Stimulated activated CD8-positive, alpha-beta memory T cell treated with anti-CD3 and anti-CD28 coated beads, Interleukin-2, amount 100 ng/mL, for 1 hour (primary cell): Measurements from ENCODE around the gene ZFAND2A.
"Not testable (repeated sequence)": the region's sequence is repeated elsewhere in the genome, so short reads cannot be mapped to it uniquely, and the experiment has no call there.

Experiments
- DNase-seq, 2 donors: peaks; one replicate each; pipeline ENCODE4 v3.0.0-alpha.2; 2020; ENCODE audit warnings: low read depth in 2 of 2

ZFAND2A gene, protein sequence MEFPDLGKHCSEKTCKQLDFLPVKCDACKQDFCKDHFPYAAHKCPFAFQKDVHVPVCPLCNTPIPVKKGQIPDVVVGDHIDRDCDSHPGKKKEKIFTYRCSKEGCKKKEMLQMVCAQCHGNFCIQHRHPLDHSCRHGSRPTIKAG

DNA sequence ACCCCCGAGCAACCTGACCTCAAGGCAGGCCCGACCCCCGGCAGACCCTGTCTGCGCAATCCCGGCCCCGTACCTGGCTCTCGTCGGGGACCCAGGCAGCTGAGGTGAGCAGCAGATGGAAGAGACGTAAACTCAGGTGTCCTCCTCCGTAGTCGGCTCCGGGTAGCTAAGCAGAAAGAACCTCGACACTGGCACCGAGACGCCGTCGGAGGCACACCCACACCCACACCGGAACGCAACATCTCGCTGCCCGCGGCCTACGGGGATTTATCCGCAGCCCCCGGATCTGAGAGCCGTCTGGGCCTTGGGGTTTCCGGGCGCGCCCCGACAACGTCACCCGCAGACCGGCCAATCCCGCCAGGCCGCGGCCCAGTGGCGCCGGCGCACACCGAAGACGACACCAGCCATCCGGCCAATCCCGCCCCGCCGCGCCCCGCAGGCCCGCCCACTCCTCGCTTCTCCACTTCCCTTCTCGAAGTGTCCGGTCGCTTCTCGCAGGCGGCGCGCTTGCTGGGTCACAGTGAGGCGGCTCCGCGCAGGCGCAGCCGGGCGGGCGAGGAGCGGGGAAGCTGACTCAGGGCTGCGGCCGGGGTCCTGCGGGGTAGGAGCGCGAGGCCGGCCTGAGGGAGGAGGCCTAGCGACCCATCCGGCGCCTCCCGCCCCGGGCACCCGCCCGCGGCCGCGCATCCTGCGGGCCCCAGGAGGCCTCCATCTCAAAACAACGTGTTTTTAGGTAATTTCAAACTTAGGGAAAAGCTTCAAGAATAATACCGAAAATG, at the start of gene ZFAND2A:
ZFAND2A (minus strand) TSS at position 306 of the 779 bp plus-strand sequence. CDS start 1,984 bp downstream, outside the sequence.
- DNase-seq, result peak; percentile 98 to 99

DNA sequence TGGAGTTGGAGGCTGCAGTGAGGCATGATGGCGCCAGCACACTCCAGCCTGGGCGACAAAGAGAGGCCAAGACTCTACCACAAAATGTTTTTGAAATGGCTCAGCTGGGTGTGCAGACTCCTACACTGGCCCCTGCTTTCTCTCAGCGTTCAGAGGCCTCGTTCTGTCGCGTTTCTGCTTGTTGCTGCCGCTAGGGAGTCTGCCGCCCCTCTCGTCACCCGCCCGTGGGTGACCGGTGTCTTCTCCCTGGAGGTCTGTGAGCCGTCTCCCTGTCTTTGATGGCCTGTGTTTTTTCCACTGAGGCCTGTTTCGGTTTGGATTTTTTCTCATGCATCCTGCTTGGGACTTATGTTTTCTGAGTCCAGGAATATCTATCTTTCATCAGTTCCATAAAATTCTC, 49.1 kb upstream of the ZFAND2A start:
- DNase-seq, result no peak

DNA sequence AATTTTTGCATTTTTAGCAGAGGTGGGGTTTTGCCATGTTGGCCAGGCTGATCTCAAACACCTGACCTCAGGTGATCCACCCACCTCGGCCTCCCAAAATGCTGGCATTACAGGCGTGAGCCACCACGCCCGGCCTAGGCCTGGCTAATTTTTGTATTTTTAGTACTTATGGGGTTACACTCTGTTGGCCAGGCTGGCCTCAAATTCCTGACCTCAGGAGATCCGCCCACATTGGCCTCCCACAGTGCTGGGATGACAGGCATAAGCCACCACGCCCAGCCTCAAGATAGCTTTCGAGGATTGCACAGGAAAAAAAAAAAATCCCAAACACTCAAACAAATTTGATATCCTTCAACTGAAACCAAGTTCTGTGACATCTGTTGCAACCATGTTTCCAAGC, 45.7 kb upstream of the ZFAND2A start:
- not testable (repeated sequence) for DNase-seq

DNA sequence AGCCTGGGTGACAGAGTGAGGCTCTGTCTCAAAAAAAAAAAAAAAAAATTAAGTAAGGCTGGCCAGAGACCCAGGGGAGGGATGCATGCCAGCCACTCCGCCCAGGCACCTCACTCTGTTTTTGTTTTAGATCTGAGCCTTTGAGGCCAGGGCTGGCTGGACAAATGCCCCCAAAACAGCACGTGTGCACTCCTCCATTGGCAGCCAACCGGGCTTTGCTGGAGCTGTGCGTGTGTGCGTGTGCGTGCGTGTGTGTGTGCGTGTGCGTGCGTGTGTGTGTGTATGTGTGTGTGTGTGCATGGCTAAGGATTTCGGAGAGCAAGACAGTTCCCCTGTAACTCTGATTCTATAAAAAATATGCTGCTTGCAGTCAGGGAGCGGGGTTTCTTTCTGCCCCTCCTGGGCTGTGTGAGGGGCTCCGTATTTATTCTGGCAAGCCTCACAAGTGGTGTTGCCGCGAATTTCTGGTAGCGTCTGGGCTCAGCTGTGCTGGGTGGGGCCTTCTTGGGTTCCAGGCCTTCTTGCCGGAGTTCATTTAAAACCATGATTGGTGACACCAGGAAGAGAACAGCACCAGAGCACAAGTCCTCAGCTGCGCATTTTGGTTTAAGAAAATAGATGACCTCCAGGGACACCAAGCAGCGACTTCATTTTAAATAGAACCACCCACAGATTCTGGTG, 44.6 kb upstream of the ZFAND2A start:
- DNase-seq, result no peak

DNA sequence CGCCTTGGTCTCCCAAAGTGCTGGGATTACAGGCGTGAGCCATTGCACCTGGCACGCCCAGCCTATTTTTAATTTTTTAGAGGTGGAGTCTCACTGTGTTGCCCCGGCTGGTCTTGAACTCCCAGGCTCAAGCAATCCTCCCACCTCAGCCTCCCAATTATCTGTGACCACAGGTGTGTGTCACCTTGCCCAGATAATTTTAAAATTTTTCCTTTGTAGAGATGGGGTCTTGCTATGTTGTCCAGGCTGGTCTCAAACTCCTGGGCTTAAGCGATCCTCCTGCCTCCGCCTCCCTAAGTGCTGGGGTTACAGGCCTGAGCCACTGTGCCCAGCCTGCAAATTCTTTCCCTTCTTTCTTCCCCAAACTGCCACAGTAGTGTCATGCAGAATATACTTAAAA, 42.9 kb upstream of the ZFAND2A start:
- DNase-seq, result not testable (repeated sequence)

DNA sequence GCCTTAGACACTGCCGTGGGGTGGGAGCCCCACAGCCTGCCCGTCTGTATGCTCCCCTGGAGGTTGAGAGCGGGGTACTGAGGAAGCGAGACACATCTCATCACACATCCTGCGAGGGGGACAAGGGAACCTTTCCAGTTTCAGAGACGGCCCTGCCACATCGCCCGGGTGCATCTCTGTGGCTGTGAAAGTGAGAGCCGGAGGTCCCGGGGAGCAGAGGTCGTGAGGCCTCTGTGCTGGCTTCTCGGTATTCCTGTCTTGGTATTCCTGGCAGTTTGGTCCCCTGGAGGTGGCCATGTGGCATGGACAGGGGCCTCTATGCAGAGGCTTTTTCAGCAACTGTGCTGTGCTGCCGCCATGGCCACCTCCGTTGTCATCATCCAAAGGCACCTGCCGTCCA, 41.9 kb upstream of the ZFAND2A start:
- no peak for DNase-seq

DNA sequence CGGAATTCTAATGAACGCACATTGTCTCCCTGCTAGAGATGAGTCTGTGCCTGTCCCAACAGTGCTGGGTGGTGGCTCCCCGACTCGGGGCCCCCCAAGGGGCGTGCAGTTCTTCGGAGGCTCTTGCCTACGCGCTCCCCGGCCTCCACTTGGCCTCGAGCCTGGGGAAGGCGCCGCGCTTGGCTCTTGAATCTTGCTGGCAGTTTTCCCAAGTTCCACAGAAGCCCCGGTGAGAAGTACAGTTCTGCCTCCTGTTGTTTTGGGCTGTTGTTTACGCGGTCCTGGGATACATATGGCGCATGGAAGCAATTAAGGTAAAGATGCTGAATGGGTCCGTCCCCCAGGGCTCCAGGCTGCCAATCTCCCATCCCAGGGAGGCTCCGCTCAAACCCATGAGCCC, 40.0 kb upstream of the ZFAND2A start:
- DNase-seq, result no peak

DNA sequence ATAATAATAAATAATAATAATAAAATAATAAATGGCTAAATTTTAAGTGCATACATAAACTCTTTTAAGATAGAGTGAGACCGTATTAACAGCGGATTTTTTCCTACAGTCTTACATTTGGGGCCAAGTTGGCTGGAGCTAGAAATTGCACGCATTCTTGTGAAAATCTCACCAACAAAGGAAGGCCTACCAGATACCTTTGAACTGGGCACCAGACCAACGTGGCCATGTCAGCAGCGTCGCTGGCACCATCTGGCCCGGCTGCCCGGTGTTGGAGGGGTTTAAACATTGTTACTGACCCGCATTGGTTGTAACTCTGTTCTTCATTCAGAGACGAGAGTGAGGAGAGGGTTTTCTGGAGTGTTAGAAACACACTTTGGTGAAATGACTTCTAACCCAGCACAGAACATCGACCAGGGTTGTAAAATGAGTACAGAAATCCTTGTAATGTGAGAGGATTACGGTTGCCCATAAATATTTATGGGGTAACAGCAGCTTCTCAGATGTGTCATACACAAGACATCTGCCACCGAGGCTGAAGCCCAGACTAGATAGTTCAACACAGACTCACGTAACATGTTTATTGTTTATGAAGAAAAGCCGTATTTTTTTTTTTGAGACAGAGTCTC, 38.1 kb upstream of the ZFAND2A start:
- DNase-seq, result no peak

DNA sequence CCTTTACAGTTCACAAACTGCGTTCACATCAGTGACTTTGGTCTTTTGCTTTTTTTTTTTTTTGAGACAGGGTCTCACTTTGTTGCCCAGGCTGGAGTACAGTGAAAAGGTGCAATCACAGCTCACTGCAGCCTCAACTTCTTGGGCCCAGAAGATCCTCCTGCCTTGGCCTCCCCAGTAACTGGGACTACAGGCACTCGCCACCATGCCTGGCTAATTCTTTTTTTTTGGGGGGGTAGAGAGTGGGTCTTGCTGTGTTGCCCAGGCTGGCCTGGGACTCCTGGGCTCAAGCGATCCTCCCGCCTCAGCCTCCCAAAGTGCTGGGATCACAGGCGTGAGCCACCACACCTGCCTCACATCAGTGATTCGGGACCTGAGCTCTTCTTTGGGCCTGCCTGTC, 37.0 kb upstream of the ZFAND2A start:
- no peak for DNase-seq

DNA sequence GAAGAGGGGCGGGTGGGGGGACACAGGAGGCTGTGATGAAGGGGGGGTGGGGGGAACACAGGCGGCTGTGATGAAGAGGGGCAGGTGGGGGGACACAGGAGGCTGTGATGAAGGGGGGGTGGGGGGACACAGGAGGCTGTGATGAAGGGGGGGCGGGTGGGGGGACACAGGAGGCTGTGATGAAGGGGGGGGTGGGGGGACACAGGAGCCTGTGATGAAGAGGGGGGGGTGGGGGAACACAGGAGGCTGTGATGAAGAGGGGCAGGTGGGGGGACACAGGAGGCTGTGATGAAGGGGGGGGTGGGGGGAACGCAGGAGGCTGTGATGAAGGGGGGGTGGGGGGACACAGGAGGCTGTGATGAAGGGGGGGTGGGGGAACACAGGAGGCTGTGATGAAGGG, 36.4 kb upstream of the ZFAND2A start:
- DNase-seq, result not testable (repeated sequence)

DNA sequence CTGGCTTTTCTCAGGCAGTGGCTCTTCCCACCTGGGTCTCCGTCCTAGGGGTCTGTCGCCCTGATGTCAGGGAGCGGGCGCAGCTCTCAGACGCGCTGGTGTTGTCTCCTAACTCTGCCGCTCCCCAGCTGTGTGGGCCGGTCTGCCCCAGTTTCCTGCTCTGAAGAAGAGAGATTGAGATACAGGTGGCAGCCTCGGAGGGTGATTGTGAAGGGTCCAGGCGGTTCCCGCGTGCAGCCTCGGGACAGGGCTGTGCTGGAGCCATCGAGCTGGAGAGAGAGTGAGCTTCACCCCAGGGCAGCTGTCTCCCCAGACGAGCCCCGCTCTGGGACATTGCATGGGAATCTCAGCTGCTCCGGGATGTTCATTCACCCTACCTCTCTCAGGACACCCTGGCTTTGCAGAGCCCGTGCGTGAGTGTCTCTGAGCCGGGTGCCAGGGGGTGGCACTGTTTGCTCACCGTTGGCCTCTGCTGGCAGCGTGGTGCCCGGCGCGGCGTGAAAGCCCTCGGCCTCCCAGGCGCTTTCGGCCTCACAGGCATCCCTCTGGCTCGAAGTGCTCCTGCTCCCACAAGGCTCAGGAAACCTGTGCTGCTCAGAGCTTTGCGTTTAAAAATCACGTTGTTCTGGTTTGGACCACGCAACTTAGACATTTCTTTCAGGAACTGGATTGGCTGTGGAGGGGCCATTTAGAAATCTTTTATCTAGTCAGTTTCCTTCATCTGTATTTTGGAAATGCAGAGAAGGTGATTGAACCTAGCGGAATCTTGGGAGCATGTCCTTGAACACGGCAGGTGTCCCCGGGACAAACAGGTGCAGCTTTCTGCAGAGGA, 33.8 kb upstream of the ZFAND2A start:
- DNase-seq, result no peak

DNA sequence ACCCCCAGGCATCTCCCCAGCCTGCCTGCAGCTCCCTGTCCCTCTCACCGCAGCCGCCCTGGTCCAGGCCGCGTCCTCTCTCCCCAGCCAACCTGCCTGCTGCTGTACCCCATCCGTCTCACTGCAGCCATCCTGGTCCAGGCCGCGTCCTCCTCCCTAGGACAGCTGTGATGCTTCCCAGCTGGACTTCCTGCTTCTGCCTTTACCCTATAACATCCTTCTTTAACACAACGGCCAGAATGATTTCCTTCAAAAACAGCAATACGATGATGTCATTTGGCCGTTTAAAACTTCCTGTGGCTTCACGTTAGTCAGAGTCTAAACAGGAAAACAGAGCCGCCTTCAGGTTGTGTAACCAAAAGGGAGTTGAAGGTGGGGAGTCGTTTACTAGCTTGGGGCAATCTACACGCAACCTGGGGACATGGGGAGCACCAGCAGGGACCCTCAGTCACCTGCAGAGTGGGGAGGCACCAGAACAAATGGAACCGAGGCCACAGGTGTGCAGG, 32.2 kb upstream of the ZFAND2A start:
- DNase-seq, result no peak

DNA sequence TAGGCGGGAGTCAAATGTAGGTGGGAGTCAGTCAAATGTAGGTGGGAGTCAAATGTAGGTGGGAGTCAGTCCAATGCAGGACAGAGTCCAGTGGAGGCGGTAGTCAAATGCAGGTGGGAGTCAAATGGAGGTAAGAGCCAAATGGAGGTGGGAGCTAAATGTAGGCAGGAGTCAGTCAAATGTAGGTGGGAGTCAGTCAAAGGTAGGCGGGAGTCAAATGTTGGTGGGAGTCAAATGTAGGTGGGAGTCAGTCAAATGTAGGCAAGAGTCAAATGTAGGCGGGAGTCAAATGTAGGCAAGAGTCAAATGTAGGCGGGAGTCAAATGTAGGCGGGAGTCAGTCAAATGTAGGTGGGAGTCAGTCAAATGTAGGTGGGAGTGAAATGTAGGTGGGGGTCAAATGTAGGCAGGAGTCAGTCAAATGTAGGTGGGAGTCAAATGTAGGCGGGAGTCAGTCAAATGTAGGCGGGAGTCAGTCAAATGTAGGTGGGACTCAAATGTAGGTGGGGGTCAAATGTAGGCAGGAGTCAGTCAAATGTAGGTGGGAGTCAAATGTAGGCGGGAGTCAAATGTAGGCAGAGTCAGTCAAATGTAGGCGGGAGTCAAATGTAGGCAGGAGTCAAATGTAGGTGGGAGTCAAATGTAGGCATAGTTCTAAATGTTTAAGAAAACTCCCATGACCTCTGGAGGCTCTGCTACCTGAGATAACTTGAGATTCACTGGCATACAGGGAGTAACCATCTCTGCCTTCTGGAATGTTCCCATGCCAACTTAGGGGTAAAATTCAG, 30.2 kb upstream of the ZFAND2A start:
- DNase-seq, result no peak

DNA sequence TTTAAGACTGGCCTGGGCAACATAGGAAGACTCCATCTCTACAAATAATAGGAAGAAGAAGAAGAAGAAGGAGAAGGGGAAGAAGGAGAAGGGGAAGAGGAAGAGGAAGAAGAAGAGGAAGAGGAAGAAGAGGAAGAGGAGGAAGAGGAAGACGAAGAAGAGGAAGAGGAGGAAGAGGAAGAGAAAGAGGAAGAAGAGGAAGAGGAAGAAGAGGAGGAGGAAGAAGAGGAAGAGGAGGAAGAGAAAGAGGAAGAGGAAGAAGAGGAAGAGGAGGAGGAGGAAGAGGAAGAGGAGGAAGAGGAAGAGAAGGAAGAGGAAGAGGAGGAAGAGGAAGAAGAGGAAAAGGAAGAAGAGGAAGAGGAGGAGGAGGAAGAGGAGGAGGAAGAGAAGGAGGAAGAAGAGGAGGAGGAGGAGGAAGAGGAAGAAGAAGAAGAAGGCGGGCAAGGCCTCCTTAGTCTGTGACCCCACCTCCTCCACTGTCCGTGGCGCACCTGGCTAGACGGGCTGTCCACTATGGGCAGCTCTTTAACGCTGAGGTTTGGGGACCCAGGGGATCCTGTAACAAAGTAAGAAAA, 28.8 kb upstream of the ZFAND2A start:
- DNase-seq, result no peak

DNA sequence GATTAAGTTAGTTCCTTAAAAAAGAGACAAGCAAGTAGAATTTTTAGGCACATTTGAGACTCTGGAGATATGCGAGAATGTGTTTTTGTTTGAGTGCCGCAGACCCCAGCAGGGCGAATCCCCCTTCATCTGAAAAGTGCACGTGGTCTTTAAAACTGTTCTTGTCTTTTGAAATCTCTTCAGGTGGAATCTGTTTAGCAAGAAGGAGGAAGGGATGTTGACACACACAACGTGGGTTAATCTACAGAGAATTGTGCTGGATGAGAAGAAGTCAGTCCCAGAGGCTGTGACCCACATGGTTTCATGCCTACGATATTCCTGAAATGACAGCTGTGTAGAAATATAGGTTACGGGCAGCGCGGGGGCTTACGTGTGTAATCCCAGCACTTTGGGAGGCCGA, 27.1 kb upstream of the ZFAND2A start:
- DNase-seq, result no peak

DNA sequence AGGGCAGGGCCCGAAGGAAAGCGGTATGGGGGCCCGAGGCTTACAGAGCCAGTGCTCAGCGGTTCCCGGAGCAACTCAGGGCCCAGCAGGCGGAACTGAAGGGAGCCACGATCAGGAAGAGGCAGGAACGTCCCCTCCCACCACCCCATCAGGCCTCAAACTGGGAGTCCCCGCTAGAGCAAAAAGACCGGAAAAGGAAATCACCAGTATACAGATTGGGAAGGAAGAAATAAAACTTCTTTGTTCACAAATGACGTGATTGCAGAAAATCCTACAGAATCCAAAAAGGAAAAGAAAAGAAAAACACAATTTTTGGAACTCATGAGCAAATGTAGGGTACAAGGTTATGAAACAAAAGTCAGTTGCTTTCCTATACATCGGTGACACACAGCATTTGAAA, 21.6 kb upstream of the ZFAND2A start:
- DNase-seq, result no peak

DNA sequence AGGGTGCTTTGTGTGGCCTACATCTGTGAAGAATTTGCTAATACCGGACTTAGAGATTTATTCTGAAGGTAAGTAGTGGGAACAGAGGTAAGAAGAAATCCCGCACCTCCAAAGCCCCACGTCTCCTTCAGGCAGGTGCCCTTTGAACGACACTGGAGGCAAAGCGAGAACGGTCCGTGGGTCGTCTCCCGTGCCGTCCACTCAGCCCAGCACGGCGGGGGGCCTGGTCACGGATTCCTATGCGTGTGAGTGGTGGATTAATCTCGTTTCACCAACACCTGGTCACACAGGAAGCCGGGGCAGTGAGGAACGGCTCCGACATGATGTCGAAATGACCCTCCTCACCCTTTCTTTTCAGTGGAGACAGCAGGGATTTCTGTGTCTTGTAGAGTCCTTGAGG, 21.0 kb upstream of the ZFAND2A start:
- DNase-seq, result no peak

DNA sequence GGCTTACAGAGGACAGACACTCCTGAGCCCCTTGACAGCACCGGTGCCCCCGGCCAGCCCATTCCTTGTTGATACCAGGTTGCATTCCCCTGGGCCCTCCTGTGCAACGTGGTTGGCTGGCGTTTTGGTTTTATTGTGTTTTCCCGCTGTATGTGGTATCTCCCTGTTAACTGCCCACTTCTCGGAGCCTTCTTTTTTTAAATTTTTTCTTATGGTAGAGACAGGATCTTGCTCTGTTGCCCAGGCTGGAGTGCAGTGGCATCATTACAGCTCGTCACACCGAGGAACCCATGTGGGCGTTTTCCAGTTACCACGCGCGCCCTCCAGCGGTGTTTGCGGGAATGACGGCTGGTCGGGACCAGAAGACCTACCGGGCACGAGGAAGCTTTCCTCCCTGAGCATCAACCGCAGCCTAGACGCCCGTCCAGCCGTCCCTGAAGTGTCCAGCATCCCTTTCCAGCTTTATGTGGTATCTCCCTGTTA, 16.9 kb upstream of the ZFAND2A start:
- DNase-seq, result peak; percentile 45 to 56

DNA sequence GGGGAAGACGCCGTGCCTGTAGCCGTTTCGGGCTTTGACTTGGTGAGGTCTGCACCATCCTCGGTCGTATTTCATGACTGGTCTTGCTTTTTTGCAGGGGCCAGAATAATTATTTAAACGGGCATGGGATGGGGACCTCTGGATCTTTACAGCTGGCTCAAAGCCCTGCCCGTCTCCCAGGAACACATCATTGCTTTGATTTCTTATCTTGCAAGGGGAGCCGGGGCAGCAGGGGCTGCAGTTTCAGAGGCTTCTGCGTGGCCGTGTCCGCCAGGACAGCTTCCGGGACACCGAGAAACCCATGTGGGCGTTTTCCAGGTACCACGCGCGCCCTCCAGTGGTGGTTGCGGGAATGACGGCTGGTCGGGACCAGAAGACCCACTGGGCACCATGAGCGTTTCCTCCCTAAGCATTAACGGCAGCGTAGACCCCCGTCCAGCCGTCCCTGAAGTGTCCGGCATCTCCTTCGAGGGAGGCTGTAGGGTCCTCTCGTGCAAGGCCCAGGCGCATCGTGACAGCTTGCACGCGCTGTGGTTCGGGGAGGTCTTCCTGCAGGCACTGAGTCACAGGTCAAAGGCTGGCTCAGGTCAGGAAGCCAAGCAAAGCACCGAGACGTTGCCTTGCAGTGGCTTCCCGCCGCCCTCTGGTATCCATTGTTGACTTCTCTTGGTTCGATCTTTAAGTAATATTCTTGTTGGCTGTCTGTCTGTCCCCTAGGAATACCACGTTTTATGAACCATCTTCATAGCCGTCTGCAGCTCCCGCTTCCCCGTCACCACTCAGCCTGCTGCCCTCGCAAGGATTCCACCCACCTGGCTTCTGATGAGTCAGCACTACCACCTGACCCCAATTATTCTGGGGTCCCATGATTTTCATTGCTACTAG, 16.2 kb upstream of the ZFAND2A start:
- peak; percentile 61 to 66 for DNase-seq
